GM13976 (cell line): ENCODE measurements around the gene ACE2.

Experiments used
- DNase-seq: peaks from one replicate; pipeline ENCODE4 v3.0.0; 2012; ENCODE audit warnings: low spot score
- CTCF ChIP-seq: IDR thresholded peaks from 2 replicates; pipeline ENCODE4 v1.5.1; 2012; ENCODE audit warnings: borderline replicate concordance, mild to moderate bottlenecking; ENCODE audit not compliant: insufficient read depth; ENCODE audit errors: extremely low read depth, missing control alignments, control extremely low read depth
- in situ Hi-C: fragments of 300-500 bp; cut with MboI; formaldehyde crosslinking; loops from one replicate; pipeline ENCODE4 v1.12.0; 2022; ENCODE audit warnings: low sequenced_read_pairs, mixed read lengths, inconsistent platforms; ENCODE audit not compliant: unreplicated experiment

The ACE2 gene

GRCh38 chrX:15631637-15632036, 30.9 kb upstream of the ACE2 start:
- DNase-seq: no peak
- no peak for TF ChIP-seq CTCF
- in situ Hi-C loops: no loop called here

- in situ Hi-C loops: no loop called here
- TF ChIP-seq CTCF: no peak
- no peak for DNase-seq
Measured at GRCh38 chrX:15623054-15623453, 22.3 kb upstream of the ACE2 start.

DNA sequence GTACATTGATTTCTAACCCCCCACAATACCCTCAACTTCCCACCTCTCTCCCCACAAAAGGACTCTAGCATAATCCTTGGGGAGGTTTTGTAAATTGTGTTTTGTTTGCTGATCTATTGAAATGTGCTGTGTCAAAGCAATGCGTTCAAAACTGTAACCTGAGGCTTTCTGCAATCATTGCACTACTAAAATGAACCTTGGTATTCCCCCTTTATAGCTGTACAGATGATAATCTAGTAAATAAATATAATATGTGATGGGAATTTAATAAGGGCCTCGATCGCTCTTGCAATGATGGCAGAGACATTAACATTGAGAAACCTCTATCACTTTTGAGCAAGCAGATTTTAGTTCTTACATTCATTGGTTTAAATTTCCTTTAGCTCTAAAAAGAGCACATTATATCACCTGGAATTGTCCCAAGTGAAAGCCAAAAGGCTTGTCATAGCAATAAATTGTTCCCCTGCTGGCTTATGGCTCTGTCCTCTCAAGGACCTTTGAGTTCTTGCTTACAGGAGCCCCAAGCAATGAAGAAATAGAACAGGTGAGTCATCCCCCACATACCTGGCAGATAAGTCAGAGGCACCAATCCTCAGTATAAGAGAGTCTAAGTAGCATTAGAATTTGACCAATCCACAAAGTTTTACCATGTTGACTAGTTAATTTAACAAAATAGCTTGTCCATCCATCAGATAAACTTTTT, 18.4 kb upstream of the ACE2 start:
- in situ Hi-C loops: no loop called here
- TF ChIP-seq CTCF: no peak
- DNase-seq: no peak

DNA sequence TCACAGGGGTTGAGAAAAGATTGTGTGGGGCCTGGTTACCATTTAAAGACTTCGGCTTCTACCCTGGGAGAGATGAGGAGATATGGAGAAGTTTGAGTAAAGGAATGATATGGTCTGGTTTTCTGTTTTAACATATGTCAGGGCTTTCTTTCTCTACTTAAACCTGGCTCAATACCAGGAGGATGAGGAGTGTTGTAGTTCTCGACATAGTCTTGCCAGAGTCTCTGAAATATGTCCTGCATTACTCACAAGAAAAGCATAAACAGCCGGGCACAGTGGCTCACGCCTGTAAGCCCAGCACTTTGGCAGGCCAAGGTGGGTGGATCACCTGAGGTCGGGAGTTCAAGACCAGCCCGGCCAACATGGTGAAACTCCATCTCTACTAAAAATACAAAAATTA, 16.4 kb upstream of the ACE2 start:
- no peak for DNase-seq
- in situ Hi-C loops: no loop called here
- TF ChIP-seq CTCF: no peak

- in situ Hi-C loops: no loop called here
- DNase-seq: no peak
- TF ChIP-seq CTCF: no peak
Measured at GRCh38 chrX:15616531-15616930, 15.8 kb upstream of the ACE2 start.

- in situ Hi-C loops: no loop called here
- no peak for DNase-seq
- TF ChIP-seq CTCF: no peak
Measured at GRCh38 chrX:15607067-15607466, 6.3 kb upstream of the ACE2 start.

DNA sequence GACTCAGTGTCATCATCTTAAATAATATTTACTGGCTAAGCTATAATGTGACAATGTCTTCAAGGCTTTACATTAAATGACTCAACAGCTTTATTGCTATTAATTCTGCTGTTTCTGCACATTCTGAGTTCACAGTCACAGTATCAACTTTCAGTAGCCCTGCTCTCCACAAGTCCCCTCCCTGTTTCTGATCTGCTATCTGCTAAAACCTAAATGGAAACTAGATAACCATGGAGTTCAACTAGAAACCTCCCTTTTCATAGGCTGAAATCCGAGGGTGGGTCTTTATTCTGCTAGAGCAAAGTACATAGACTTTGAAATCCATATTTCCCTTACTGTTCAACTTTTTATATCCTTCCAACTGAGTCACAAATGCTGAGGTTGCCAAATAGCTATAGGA, 5.4 kb upstream of the ACE2 start:
- no peak for DNase-seq
- TF ChIP-seq CTCF: no peak
- in situ Hi-C loops: no loop called here
